ENCODE data around the gene SVIP.

SVIP gene

DNA sequence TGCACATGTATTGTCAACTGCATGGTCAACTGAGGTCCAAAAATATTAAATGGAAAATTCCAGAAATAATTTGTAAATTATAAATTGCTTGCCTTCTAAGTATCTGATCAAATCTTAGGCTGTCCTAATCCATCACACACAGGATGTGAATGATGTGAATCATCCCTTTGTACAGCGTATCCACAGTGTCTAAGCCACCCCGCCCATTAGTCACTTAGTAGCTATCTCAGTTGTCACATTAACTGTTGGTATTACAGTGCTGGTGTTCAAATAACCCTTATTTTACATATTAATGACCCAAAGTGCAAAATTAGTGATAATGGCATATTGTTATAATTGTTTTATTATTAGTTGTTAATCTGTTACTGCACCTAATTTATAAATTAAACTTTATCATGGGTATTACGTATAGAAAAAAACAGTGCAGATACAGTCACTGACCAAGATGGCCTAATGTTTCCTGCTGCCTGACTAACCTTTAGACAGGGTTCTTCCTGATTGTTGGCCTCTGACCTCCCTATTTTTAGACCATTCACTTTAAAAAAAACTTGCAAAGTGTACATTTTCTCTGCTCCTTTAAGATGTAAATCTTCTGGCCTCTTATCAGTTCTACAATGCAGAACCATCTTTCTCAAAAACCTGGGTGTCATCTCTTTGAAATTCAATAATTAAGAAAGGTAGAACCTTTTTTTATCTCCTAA lies 2.9 kb upstream of the SVIP start:
- Histone ChIP-seq H2AFZ (no peak overlapping the region), H3K27me3 (ENCODE audit: control insufficient read depth, insufficient read depth, low read length) (no peaks in the 10 kb centered on the region), H3K4me3 (ENCODE audit: low read depth, low read length) (no peak overlapping the region), H3K9ac (no peak overlapping the region), H3K79me2 (peaks cover 6% of the 10 kb centered on the region), H3K36me3 (ENCODE audit: control insufficient read depth, insufficient read depth, low read length) (no peaks in the 10 kb centered on the region), H3K4me2 (ENCODE audit: low read length) (no peak overlapping the region), H3K27ac (no peak overlapping the region), H3K4me1 (peaks cover 3% of the 10 kb centered on the region), H3K9me3 (ENCODE audit: control insufficient read depth, low read length) (no peaks in the 10 kb centered on the region)
- TF ChIP-seq, protein P1, sequence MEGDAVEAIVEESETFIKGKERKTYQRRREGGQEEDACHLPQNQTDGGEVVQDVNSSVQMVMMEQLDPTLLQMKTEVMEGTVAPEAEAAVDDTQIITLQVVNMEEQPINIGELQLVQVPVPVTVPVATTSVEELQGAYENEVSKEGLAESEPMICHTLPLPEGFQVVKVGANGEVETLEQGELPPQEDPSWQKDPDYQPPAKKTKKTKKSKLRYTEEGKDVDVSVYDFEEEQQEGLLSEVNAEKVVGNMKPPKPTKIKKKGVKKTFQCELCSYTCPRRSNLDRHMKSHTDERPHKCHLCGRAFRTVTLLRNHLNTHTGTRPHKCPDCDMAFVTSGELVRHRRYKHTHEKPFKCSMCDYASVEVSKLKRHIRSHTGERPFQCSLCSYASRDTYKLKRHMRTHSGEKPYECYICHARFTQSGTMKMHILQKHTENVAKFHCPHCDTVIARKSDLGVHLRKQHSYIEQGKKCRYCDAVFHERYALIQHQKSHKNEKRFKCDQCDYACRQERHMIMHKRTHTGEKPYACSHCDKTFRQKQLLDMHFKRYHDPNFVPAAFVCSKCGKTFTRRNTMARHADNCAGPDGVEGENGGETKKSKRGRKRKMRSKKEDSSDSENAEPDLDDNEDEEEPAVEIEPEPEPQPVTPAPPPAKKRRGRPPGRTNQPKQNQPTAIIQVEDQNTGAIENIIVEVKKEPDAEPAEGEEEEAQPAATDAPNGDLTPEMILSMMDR (IDR thresholded peaks at IDR 0.05) = no peak

DNA sequence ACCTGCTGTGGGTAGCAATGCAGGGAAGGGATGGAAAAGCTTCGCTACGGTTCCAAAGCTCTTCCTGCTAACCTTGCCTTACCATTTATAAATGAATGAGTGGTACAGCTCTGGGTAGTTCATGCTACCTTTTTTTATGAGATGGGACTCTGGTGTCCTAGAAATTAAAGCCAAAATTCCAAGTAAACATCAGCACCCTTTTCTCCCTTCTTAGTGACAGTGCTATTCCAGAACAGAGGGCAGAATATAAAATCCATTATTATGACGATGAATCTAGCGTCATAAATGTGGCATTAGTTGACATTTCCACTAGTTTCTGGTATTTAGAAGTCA lies 447 bp upstream of the SVIP start:
- Histone ChIP-seq H3K4me3 (ENCODE audit: low read depth, low read length) (peak overlapping the region; percentile 47), H3K4me2 (ENCODE audit: low read length) (peak overlapping the region; percentile 42), H3K79me2 (peaks cover 6% of the 10 kb centered on the region), H3K27me3 (ENCODE audit: control insufficient read depth, insufficient read depth, low read length) (no peaks in the 10 kb centered on the region), H3K36me3 (ENCODE audit: control insufficient read depth, insufficient read depth, low read length) (no peaks in the 10 kb centered on the region), H3K27ac (no peak overlapping the region), H3K9me3 (ENCODE audit: control insufficient read depth, low read length) (no peaks in the 10 kb centered on the region), H3K9ac (no peak overlapping the region), H3K4me1 (peaks cover 3% of the 10 kb centered on the region), H2AFZ (no peak overlapping the region)
- TF ChIP-seq, protein P1 (IDR thresholded peaks at IDR 0.05) = no peak

DNA sequence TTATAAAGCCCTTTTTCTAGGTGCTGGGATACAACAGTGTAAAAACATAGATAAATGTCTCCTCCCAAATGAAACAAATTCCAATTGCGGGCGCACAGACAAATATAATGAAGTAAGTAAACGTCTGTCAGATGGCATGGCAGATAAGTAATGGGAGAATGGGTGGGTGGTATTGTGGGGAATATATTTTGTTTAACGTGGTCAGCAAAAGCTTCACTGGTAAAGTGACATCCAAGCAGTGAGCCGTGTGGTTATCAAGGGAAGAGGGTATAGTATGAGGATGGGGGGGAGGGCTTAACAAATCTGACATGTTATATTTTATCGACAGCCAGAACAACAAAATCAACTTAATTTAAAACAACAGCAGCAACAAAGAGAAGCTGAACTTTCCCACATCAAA lies 1.2 kb downstream of the SVIP start:
- no peaks in the 10 kb centered on the region for H3K36me3 ChIP-seq (ENCODE audit: control insufficient read depth, insufficient read depth, low read length)
- H3K4me3 ChIP-seq (ENCODE audit: low read depth, low read length) = no peak overlapping the region
- no peak overlapping the region for H3K27ac ChIP-seq
- TF ChIP-seq, protein P1 (IDR thresholded peaks at IDR 0.05) = no peak
- no peak overlapping the region for H3K9ac ChIP-seq
- H3K79me2 ChIP-seq = peaks cover 6% of the 10 kb centered on the region
- no peaks in the 10 kb centered on the region for H3K9me3 ChIP-seq (ENCODE audit: control insufficient read depth, low read length)
- H3K4me2 ChIP-seq (ENCODE audit: low read length) = no peak overlapping the region
- H3K4me1 ChIP-seq = peaks cover 3% of the 10 kb centered on the region
- no peaks in the 10 kb centered on the region for H3K27me3 ChIP-seq (ENCODE audit: control insufficient read depth, insufficient read depth, low read length)
- no peak overlapping the region for H2AFZ ChIP-seq

DNA sequence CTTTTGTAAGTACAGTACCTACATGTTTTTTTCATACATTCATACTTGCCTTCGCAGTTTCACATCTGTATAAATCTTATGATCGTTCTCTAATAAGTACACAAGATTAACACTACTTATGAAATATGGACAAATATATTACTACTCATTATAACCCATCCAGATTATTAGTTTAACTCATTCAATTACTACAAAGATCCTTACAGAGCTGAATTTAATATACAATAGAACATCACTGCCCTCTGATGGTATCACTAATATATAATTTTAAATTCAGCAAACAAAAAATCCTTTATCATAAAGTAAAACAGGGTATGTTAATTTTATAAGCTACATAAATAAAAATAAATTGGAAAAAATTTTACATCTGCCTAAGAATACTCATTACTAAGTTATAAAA lies 7.4 kb downstream of the SVIP start:
- no peak overlapping the region for H3K27ac ChIP-seq
- no peaks in the 10 kb centered on the region for H3K9me3 ChIP-seq (ENCODE audit: control insufficient read depth, low read length)
- no peak overlapping the region for H3K4me2 ChIP-seq (ENCODE audit: low read length)
- H3K4me3 ChIP-seq (ENCODE audit: low read depth, low read length) = no peak overlapping the region
- H2AFZ ChIP-seq = no peak overlapping the region
- H3K4me1 ChIP-seq = no peaks in the 10 kb centered on the region
- no peaks in the 10 kb centered on the region for H3K27me3 ChIP-seq (ENCODE audit: control insufficient read depth, insufficient read depth, low read length)
- H3K9ac ChIP-seq = no peak overlapping the region
- no peaks in the 10 kb centered on the region for H3K36me3 ChIP-seq (ENCODE audit: control insufficient read depth, insufficient read depth, low read length)
- TF ChIP-seq, protein P1 (IDR thresholded peaks at IDR 0.05) = no peak
- no peaks in the 10 kb centered on the region for H3K79me2 ChIP-seq

DNA sequence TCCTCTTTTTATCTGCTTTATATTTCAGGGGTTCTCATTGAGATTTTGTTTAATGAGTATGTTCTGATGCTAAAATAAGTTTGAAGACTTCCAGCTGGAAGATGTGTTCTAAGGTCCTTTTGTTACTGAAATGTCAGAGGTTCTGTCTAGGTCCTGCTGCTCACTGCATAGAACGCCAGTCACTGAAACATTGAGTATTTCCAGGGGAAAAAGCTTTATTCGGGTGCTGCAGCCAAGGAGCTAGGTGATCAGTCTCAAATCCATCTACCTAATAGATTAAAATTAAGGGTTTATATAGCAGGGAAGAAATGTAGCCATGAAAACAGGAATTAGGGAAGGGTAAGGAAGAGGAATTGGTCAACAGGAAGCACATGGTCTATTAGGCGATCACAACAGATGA lies 19.7 kb downstream of the SVIP start:
- Histone ChIP-seq H3K9me3 (ENCODE audit: control insufficient read depth, low read length) (no peaks in the 10 kb centered on the region), H3K9ac (no peak overlapping the region), H3K79me2 (no peaks in the 10 kb centered on the region), H3K4me2 (ENCODE audit: low read length) (no peak overlapping the region), H3K27me3 (ENCODE audit: control insufficient read depth, insufficient read depth, low read length) (no peaks in the 10 kb centered on the region), H3K4me3 (ENCODE audit: low read depth, low read length) (no peak overlapping the region), H3K27ac (no peak overlapping the region), H3K4me1 (no peaks in the 10 kb centered on the region), H2AFZ (no peak overlapping the region), H3K36me3 (ENCODE audit: control insufficient read depth, insufficient read depth, low read length) (no peaks in the 10 kb centered on the region)
- TF ChIP-seq, protein P1 (IDR thresholded peaks at IDR 0.05) = no peak

Measured in parathyroid adenoma (tissue), 2 donors.